Left lung (tissue), 10 donors: Measurements from ENCODE around the gene FMN1. TPM values are rescaled to one million over a fixed set of nuclear protein-coding genes. Genes with fewer than 3 reads are reported as not detected.

ENCODE experiments used
- ATAC-seq: fragments of 200-7000 bp; cut with Tn5 transposase; one replicate; pipeline ENCODE4 v1.9.1; 2020; ENCODE audit warnings: moderate library complexity
- DNase-seq, 4 donors: peaks; one replicate each; pipeline ENCODE4 v3.0.0-alpha.2; 2013 to 2020
- H3K27ac ChIP-seq, 2 donors: fragments of 200-600 bp; sonication (generic) in 1 of 2; one replicate each; pipeline versions ENCODE4 v1.5.0 to v1.8.0; 2020 to 2021
- H3K27me3 ChIP-seq, 2 donors: fragments of 200-600 bp; sonication (generic) in 1 of 2; one replicate each; pipeline versions ENCODE4 v1.5.0 to v1.8.0; 2020 to 2021
- H3K36me3 ChIP-seq, 2 donors: fragments of 200-600 bp; sonication (generic) in 1 of 2; one replicate each; pipeline versions ENCODE4 v1.5.0 to v1.8.0; 2020 to 2021
- H3K4me1 ChIP-seq, 2 donors: fragments of 200-600 bp; one replicate each; pipeline ENCODE4 v1.8.0; 2021
- H3K4me3 ChIP-seq, 2 donors: fragments of 200-600 bp; sonication (generic) in 1 of 2; one replicate each; pipeline versions ENCODE4 v1.5.0 to v1.8.0; 2020 to 2021; ENCODE audit warnings: mild to moderate bottlenecking in 1 of 2
- H3K9me3 ChIP-seq, 2 donors: fragments of 200-600 bp; sonication (generic) in 1 of 2; one replicate each; pipeline versions ENCODE4 v1.5.0 to v1.8.0; 2020 to 2021
- intact Hi-C, 2 donors: fragments of 100-400 bp; cut with DNase I; formaldehyde crosslinking; loops; one replicate each; pipeline versions ENCODE4 v1.11.2 to v1.14.2; 2022
- polyA plus RNA-seq, 6 donors: library from polyadenylated mRNA; unstranded; fragments of 120-200 nt; gene quantifications; one replicate each; pipeline ENCODE4 v1.2.1, GENCODE V29; 2013; ENCODE audit not compliant: insufficient read length in 6 of 6
- total RNA-seq, 2 donors: library from RNA; stranded (reverse); fragmentation: NEBNext Ultra II Directional; extraction: Animal tissue kit (Norgen Biotek cat#: 25700); gene quantifications; one replicate each; pipeline ENCODE4 v1.2.1, GENCODE V29; 2021
- TF ChIP-seq, protein P1 (sequence below), 2 donors: fragments of 200-600 bp; sonication (generic) in 1 of 2; IDR thresholded peaks; one replicate each; pipeline versions ENCODE4 v1.5.0 to v1.8.0; 2021; ENCODE audit warnings: antibody characterized with exemption in 2 of 2
- donor health status: DM: no; HTN: yes; CAD: no.
- donor health status: DM: no; HTN: no; CAD: no.

FMN1 gene
- total and polyA plus RNA-seq, 8 donors, result 4.6 to 45.2 (median 8.4) TPM

DNA sequence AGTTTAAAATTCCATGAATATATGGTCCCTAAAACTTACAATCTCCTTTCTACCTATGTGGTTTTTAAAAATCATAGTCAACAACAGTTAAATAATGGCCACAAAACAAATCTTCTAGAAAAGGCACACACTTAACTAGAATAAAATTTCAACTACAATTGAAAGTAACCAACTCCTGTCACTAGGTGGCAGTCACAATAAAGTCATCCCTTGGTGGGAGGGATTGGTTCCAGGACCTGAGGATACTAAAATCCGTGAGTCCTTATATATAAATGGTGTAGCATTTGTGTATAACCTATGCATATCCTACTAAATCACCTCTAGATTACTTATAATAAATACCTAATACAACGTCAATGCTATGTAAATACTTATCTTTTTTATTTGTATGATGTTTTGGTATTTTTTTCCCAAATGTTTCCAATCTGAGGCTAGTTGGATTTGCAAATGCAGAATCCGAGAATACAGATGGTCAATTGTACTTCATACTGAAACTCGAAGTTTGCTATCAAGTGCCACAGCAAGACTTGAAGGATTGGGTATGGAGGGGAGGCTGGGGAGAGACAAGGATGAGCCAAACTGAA, 172.6 kb downstream of the FMN1 start:
- ATAC-seq (peak; percentile 83), DNase-seq (peak in 2 of 4 donors; percentile 27 to 55)
- Histone ChIP-seq H3K4me1 (peaks cover 5 to 14% of the 10 kb centered on the region in 2 donors), H3K9me3 (no peaks in the 10 kb centered on the region), H3K27ac (peak overlapping the region; percentile 23 to 35), H3K36me3 (peaks cover 0 to 7% of the 10 kb centered on the region in 2 donors), H3K27me3 (no peaks in the 10 kb centered on the region), H3K4me3 (no peak overlapping the region)
- TF ChIP-seq, protein P1, sequence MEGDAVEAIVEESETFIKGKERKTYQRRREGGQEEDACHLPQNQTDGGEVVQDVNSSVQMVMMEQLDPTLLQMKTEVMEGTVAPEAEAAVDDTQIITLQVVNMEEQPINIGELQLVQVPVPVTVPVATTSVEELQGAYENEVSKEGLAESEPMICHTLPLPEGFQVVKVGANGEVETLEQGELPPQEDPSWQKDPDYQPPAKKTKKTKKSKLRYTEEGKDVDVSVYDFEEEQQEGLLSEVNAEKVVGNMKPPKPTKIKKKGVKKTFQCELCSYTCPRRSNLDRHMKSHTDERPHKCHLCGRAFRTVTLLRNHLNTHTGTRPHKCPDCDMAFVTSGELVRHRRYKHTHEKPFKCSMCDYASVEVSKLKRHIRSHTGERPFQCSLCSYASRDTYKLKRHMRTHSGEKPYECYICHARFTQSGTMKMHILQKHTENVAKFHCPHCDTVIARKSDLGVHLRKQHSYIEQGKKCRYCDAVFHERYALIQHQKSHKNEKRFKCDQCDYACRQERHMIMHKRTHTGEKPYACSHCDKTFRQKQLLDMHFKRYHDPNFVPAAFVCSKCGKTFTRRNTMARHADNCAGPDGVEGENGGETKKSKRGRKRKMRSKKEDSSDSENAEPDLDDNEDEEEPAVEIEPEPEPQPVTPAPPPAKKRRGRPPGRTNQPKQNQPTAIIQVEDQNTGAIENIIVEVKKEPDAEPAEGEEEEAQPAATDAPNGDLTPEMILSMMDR (IDR thresholded peaks at IDR 0.05), result peak; percentile 41 to 50
- intact Hi-C loops, result loop anchor here in 1 of 2 donors (10.0 kb wide), 2 partner anchors 53 to 113 kb away; no protein-coding TSS in a partner anchor

DNA sequence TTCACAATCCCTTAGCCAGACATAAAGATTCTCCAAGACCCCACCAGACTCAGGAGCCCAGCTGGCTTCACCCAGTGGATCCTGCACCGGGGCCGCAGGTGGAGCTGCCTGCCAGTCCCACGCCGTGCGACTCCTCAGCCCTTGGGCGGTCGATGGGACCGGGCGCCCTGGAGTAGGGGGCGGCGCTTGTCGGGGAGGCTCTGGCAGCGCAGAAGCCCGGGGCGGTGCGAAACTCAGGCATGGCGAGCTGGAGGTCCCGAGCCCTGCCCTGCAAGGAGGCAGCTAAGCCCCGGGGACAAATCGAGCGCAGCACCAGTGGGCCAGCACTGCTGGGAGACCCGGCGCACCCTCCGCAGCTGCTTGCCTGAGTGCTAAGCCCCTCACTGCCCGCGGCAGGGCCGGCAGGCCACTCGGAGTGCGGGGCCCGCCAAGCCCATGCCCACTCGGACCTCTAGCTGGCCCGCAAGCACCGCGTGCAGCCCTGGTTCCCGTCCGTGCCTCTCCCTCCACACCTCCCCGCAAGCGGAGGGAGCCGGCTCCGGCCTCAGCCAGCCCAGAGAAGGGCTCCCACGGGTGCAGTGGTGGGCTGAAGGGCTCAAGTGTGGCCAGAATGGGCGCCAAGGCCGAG, 175.0 kb downstream of the FMN1 start:
- H3K9me3 ChIP-seq, result no peaks in the 10 kb centered on the region
- peaks cover 0 to 7% of the 10 kb centered on the region in 2 donors for H3K36me3 ChIP-seq
- peaks cover 4 to 14% of the 10 kb centered on the region in 2 donors for H3K4me1 ChIP-seq
- ATAC-seq (no peak), DNase-seq (no peak)
- TF ChIP-seq, protein P1 (IDR thresholded peaks at IDR 0.05), result no peak
- H3K27me3 ChIP-seq, result no peaks in the 10 kb centered on the region
- no peak overlapping the region for H3K4me3 ChIP-seq
- intact Hi-C loops, result no loop called here
- H3K27ac ChIP-seq, result no peak overlapping the region

DNA sequence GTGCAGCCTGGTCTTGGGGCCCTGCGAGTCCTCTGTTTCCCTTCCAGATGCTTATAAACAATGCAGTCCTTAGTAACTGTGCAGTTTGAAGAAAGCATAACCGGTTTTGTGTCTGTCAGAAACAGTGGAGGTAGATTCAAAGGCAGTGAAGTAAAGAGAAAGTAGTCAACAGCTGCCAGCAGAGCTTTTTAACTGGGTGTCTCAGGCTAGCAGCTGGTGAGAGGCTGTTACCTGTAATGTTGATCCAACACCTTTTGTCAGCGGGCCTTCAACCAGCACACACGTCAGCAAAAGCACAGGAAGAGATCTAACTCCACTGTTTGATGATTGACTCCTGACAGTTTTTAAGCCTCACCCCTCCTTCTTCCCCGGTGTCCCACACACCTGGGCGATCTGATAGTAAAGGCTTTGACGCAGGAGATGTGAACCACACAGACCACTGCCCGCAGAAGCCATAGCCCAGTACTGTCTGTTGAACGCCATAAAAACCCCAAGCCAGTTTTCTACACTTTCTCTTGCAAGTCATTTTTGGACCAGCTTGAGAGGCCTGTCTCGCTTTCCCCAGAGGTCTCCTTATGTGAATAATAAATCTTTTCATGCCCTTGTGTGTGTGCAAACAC, 178.0 kb downstream of the FMN1 start:
- DNase-seq, result no peak
- H3K4me1 ChIP-seq, result no peaks in the 10 kb centered on the region
- H3K4me3 ChIP-seq, result no peak overlapping the region
- intact Hi-C loops, result no loop called here
- H3K27me3 ChIP-seq, result no peaks in the 10 kb centered on the region
- no peak overlapping the region for H3K27ac ChIP-seq
- peaks cover 0 to 7% of the 10 kb centered on the region in 2 donors for H3K36me3 ChIP-seq
- ATAC-seq, result no peak
- TF ChIP-seq, protein P1 (IDR thresholded peaks at IDR 0.05), result no peak
- H3K9me3 ChIP-seq, result no peaks in the 10 kb centered on the region

DNA sequence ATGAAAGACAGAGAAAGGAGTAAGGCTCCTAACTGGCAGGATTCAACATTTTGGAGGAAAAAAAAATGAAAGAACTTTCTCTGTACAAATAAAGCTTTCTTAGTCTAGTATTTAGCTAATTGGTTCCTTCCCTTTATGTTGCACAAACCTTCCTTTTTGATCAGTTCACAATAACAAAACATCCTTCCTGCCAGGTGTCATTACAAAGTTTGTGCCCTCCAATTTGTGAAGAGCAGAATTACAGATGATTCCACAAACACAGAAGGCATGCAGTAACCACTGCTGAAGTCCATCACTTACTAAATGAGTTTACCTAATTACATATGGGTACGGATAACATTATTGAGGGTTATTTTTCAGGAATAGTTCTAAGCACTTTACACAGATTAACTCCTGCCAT, 179.9 kb downstream of the FMN1 start:
- intact Hi-C loops, result no loop called here
- peaks cover 0 to 7% of the 10 kb centered on the region in 2 donors for H3K36me3 ChIP-seq
- TF ChIP-seq, protein P1 (IDR thresholded peaks at IDR 0.05), result no peak
- H3K9me3 ChIP-seq, result no peaks in the 10 kb centered on the region
- no peaks in the 10 kb centered on the region for H3K4me1 ChIP-seq
- no peaks in the 10 kb centered on the region for H3K27me3 ChIP-seq
- H3K27ac ChIP-seq, result no peak overlapping the region
- no peak overlapping the region for H3K4me3 ChIP-seq
- DNase-seq (no peak), ATAC-seq (no peak)

DNA sequence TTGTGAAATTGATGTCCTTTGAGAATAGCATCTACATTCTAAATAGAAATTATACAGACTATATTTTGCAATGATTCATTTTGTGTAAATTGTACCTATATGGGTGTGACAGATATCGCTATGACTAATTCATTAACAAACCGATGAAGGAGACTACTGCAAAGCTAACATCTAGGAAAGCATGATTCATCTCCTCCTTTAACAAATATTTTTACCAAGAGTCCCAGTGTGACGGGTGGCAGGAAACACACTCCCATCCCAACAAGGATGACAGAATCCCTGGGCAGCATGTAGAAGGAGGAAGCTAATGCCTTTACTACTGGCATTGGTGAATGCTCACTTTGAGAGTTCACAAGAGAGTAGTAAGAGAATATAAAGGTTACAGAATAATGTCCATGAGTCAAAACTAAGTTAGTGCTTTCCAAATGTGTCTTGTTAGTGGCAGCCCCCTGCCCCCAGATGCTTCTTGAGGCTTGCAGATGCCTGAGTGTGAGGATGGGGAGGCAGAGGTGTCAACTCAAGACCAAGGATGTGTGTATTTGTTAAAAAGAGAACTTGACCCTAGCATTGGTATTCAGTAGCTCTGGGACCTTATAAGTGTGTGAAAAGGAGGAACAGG, 180.6 kb downstream of the FMN1 start:
- Histone ChIP-seq H3K27ac (no peak overlapping the region), H3K4me1 (no peaks in the 10 kb centered on the region), H3K4me3 (no peak overlapping the region), H3K27me3 (no peaks in the 10 kb centered on the region), H3K9me3 (no peaks in the 10 kb centered on the region), H3K36me3 (peaks cover 0 to 7% of the 10 kb centered on the region in 2 donors)
- intact Hi-C loops, result no loop called here
- TF ChIP-seq, protein P1 (IDR thresholded peaks at IDR 0.05), result no peak
- DNase-seq (no peak), ATAC-seq (peak; percentile 74)
